Left cardiac atrium (tissue), 4 donors: ENCODE data around the gene NUP62. TPM values are rescaled to one million over a fixed set of nuclear protein-coding genes. Genes with fewer than 3 reads are reported as not detected.

Source experiments
- ATAC-seq, 2 donors: fragments of 200-7000 bp; cut with Tn5 transposase; one replicate each; pipeline ENCODE4 v1.9.1; 2020; ENCODE audit warnings: mild to moderate bottlenecking in 2 of 2, moderate library complexity in 2 of 2
- DNase-seq: peaks from one replicate; pipeline ENCODE4 v3.0.0-alpha.2; 2020
- intact Hi-C, 2 donors: fragments of 100-400 bp; cut with DNase I; formaldehyde crosslinking; loops; one replicate each; pipeline versions ENCODE4 v1.14.1 to v1.15.1; 2022 to 2023
- total RNA-seq, 2 donors: library from RNA; stranded (reverse); fragmentation: NEBNext Ultra II Directional; extraction: Animal tissue kit (Norgen Biotek cat#: 25700); gene quantifications; one replicate each; pipeline ENCODE4 v1.2.1, GENCODE V29; 2021
- donor health status: DM: no; HTN: yes; CAD: no.
- donor health status: DM: no; HTN: yes; CAD: no; lungs with severe emphysema.
- donor health status: DM: yes; HTN: yes; CAD: no.
- donor health status: Dilated cardiomyopathy.

Gene NUP62
- total RNA-seq, 2 donors from 2014 or later, result 28.1 to 29.8 TPM

DNA sequence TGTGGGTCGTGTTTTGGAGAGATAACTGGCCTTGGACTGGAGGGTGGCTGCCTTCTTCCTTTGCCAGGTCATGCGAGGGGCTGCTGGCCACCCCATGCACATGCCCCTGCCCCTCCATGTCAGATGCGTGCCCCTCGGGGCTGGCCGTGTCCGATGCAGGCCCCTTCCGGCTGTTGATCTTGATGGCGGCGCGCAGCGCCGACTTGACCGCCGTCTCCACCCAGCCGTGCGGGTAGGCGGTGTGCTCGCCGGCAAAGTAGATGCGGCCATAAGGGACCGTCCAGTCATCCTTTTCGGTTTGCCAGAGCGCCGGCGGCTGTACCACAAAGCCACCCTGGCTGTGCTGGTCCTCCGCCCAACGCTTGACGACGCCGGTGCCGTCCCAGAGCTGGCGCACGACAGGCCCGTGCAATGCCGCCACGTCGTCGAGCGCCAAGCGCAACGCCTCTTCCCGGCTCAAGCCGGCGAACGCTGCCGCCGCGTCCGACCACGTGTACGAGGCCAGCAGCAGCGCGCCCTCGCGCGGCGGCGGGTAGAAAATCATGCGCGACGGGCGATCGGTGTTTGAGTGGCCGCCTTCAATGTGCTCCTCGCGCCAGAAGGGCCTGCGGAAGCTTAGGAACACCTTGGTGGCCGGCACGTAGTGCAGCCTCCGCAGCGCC lies 39.5 kb downstream of the NUP62 start:
- intact Hi-C loops, result no loop called here
- peak; percentile 82 for DNase-seq
- ATAC-seq, result peak; percentile 67 to 70

- intact Hi-C loops, result no loop called here
- DNase-seq (no peak), ATAC-seq (no peak)
Measured at GRCh38 chr19:49889038-49889686, 40.1 kb downstream of the NUP62 start.

GRCh38 chr19:49888510-49888824 lies 40.8 kb downstream of the NUP62 start:
- intact Hi-C loops, result no loop called here
- DNase-seq (no peak), ATAC-seq (no peak)

- DNase-seq (no peak), ATAC-seq (no peak)
- intact Hi-C loops, result no loop called here
Measured at GRCh38 chr19:49887665-49888509, 41.4 kb downstream of the NUP62 start.

DNA sequence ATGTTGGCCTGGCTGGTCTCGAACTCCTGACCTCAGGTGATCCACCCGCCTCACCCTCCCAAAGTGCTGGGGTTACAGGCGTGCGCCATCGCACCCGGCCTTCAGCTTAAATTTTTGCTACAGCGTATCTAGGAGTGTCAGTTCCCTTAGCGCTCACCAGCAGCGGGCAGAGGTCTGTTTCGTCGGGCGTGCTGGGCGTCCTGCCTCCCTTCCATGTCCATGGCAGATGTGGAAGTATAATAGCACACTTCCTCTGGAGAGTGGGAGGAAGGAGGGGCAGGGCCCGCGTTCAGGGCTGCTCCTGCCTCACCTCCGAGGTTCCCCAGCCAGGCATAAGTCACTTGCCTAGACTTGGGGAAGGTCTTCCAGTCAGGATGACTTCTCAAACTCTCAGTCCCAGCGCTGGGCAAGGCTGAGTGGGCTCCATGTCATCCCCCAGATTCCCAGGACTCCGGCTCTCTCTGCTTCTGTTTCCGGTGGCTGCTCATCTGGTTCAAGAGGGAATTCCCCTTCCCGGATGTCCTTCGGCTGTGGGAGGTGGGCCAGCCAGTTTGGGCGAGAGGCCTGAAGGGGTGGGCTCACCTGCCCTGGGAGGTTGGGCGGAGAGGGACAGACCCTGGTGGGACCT lies 42.2 kb downstream of the NUP62 start:
- DNase-seq, result no peak
- intact Hi-C loops, result no loop called here

DNA sequence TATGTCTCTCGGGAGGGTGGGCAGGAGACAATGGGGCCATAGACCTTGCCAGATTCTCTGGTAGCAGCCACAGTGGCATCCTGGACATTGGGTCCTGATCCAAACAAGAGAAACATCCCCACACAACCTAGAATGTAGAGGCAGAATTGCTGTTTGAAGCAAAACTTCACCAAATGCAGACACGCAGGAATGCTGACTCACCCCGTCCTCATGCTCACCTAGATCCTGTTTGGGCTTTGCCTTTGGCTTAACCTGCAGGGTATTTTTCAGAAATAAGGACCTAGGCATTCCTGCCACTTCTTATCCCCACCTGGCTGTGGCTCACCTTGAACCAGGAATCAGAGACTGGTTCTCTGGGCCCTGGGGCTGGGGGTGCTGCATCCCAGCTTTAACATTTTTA lies 44.5 kb downstream of the NUP62 start:
- no peak for ATAC-seq
- intact Hi-C loops, result no loop called here
- no peak for DNase-seq

More for the DNA sequence above, 42.2 kb downstream of the NUP62 start:
- ATAC-seq, result no peak

DNA sequence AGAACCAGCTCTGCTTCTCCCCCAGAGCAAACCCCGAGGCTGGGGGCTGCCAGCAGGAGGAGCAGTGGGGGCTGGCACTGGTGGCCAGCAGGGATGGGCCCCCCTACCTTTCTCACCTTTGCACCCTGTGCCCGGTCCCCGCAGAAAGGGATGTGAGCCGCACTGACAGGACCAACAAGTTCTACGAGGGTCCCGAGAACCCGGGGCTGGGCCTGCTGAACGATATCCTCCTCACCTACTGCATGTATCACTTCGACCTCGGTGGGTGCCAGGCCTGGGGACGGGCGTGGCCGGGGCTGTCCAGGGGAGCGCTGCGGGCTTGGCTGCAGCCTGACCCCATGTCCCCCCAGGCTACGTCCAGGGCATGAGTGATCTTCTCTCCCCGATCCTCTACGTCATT lies 45.2 kb downstream of the NUP62 start:
- DNase-seq (no peak), ATAC-seq (no peak)
- intact Hi-C loops, result no loop called here

DNA sequence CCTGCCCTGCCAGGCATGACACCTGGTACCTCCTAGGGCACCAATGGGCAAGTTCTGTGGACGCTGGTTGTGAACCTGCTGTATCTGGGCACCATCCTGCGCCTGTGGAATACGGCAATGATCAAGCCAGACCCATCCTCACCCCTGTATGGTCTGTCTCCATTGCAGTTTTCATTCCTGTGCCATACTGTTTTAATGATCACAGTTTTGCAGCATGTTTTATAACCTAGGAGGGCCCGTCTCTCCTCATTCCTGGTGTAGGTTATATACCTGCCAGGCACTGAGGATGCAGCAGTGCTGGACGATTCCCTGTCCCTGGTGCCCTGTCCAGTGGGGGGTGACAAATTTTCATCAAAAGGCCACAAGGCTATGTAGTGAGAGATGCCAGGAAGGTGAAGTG lies 46.2 kb downstream of the NUP62 start:
- DNase-seq, result no peak
- no peak for ATAC-seq
- intact Hi-C loops, result no loop called here

DNA sequence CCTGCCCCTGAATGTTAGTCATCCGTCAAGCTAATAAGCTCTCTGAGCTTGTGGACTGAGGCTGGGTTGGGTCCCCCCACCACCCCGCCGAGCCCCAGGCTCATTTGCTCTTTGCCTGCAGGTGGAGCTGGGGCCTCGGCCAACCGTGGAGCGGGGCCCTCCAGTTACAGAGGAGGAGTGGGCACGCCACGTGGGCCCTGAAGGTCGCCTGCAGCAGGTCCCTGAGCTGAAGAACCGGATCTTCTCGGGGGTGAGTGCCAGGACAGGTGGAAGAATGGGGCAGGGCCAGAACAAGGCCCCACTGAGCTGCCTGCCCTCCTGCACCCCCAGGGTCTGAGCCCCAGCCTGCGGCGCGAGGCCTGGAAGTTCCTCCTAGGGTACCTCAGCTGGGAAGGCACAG lies 46.7 kb downstream of the NUP62 start:
- DNase-seq (no peak), ATAC-seq (no peak)
- intact Hi-C loops, result no loop called here

GRCh38 chr19:49881672-49882394 lies 47.5 kb downstream of the NUP62 start:
- no peak for ATAC-seq
- peak; percentile 20 for DNase-seq
- intact Hi-C loops, result no loop called here

GRCh38 chr19:49881186-49881585 lies 48.1 kb downstream of the NUP62 start:
- DNase-seq (no peak), ATAC-seq (no peak)
- intact Hi-C loops, result no loop called here

DNA sequence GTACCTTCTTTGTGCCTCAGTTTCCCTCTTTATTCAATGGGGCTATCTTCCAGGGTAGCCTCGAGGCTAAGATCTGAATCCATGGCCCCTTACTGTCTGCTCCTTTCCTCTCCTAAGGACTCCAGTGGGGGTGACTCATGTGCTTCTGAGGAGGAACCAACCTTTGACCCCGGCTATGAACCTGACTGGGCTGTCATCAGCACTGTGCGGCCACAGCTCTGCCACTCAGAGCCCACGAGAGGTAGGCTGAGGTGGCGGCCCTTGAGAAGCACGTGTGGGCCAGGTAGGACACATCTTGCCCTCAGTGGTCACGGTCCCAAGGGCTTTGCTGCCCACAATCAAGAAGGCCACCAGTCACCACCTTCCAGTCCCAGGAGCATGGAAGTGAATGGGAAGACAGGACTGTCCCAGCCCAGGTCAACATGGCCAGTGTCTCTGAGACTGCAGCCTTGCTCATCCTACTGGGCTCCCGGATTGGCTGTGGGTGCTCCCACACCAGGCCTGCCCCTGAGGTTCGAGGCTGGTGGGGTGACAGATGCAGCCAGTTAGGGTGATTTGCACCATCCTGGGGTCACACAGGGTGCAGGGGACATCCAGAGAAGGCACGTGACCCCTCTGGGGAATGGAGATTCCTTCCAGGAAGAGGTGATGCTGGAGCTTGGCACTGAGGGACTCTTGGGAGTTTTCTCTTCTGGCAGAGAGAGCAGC lies 49.0 kb downstream of the NUP62 start:
- DNase-seq (no peak), ATAC-seq (no peak)
- intact Hi-C loops, result no loop called here

GRCh38 chr19:49879243-49879963 lies 49.9 kb downstream of the NUP62 start:
- intact Hi-C loops, result no loop called here
- ATAC-seq (no peak), DNase-seq (peak; percentile 25)

DNA sequence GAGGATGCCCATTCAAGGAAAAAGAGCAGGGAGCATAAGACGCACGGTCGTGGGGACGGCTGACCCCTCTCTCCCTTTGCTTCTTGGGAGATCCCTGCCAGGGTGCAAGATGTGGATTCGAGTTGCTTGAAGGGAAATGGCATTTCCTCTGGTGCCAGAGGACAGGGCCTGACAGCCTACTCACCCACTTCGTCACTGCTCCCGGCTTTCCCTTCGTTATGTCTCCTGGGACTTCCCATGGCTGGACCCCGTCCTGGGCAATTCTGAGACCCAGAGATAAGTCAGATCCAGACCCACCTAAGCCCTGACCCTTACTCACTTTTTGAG lies 50.6 kb downstream of the NUP62 start:
- intact Hi-C loops, result no loop called here
- ATAC-seq (no peak), DNase-seq (peak; percentile 29)

DNA sequence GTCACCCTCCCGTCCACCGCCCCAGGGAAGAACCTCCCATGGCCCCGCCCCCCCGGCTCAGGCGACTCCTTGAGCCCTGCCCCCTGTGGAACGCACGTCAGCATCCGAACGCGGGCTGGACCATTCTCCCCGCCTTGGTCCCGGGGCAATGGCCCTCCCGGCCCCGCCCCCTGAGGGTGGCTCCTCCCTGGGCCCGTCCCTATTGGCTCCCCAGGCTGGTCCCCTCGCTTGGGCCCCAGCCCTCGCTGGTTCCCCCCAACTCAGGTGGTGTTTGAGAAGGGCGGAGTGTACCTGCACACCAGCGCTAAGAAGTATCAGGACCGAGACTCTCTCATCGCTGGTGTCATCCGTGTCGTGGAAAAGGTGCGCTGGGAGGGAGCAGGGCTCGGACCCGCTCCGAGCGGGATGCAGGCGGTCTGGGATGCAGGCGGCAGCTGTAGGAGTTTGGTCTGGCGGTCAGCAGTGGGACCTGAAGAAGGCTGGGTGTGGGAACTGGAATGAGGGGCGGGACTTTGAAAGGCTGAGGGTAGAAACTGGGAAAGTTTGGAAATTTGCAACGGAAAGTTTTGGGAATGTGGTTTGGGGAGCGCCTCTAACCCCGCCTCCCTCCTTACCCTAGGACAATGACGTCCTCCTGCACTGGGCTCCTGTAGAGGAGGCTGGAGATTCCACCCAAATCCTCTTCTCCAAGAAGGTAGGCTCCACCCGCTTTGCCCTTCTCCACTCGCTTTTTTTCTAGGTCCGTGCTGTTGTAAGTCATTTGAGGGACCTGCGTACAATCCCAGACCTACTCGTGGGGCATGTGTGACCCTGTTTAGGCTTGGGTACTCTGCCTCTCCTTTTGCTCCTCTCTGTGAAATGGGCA lies 51.2 kb downstream of the NUP62 start:
- DNase-seq, result peak; percentile 99
- intact Hi-C loops, result no loop called here
- peak; percentile 76 to 83 for ATAC-seq

DNA sequence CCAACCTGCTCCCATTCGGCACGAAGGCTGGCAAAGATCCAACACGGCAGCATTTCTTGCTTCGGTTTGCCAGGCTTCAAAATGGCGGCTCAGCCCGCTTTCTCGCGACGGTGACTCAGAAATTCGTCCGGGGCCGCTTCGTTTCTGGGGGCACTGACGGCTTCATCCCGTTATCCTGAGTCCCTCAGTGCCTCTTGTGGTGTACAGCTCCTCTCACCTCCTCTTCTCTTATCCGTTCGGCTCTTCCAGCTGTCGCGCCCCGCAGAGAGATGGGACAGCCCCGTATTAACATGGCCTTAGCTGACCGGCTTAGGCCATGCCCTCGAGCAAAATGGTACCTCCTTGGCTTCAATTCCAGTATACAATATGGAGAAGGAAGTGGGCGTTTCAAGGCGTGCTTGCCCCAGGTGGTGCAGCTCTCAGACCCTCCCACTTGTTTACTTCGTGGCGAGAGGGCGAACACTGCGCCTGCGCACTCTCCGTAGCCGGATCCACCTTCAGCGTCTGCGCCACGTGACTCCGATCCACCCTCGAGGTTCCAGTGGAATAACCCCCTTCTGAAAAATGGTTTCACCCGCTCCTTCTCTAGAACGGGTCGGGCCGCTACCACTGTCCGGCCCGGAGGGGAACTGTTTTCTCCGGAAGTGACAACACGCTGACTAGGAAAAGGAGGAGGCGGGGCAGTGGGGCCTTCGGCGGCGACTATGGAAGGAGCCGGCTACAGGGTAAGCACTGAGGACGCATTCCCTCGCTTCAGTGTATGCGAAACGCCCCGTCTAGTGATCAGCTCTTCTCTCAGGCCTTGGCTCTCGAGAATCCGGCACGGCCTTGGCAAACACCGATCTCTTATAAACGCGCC lies 52.1 kb downstream of the NUP62 start, which contains the start of the genes AKT1S1 and TBC1D17:
AKT1S1 (minus strand) TSS at position 336 of the 859 bp plus-strand sequence. CDS start 4,060 bp downstream, outside the sequence.
TBC1D17 (plus strand) TSS at position 683 of the 859 bp plus-strand sequence; CDS start at position 705, 22 bp downstream.
- ATAC-seq, result peak; percentile 83 to 87
- peak; percentile 99 for DNase-seq
- intact Hi-C loops, result no loop called here
